Pancreas (tissue), 10 donors: ENCODE data around the gene MAPKAPK2. TPM values are rescaled to one million over a fixed set of nuclear protein-coding genes. Genes with fewer than 3 reads are reported as not detected.

Source experiments
- ATAC-seq, 4 donors: fragments of 200-7000 bp; cut with Tn5 transposase; one replicate each; pipeline versions ENCODE4 v1.8.0 to v1.9.1; 2020; ENCODE audit warnings: mild to moderate bottlenecking in 4 of 4, moderate library complexity in 4 of 4
- DNase-seq, 6 donors: peaks; one replicate each; pipeline ENCODE4 v3.0.0-alpha.2; 2020
- FAIRE-seq: peaks from 2 replicates; lab custom pipeline; 2012; peaks lifted over from hg19 to GRCh38; lab: Jason Lieb, UNC
- H3K27ac ChIP-seq, 4 donors: fragments of 200-600 bp; sonication (generic); 1 replicate in 3 of 4; 2 replicates in 1 of 4; pipeline versions ENCODE4 v1.5.0 to v1.8.0; 2020
- H3K27me3 ChIP-seq, 4 donors: fragments of 200-600 bp; one replicate each; pipeline ENCODE4 v1.8.0; 2021
- H3K36me3 ChIP-seq, 3 donors: fragments of 200-600 bp; sonication (generic) in 1 of 3; one replicate each; pipeline versions ENCODE4 v1.5.0 to v1.8.0; 2020 to 2021
- H3K4me1 ChIP-seq, 3 donors: fragments of 200-600 bp; one replicate each; pipeline ENCODE4 v1.8.0; 2021
- H3K4me3 ChIP-seq, 4 donors: fragments of 200-600 bp; sonication (generic) in 2 of 4; one replicate each; pipeline versions ENCODE4 v1.5.0 to v1.8.0; 2020 to 2021
- H3K9me3 ChIP-seq, 4 donors: fragments of 200-600 bp; one replicate each; pipeline ENCODE4 v1.8.0; 2021
- WGBS, 2 donors: extraction: QIAGEN DNeasy Blood & Tissue Kit; methylation state at CpG; one replicate each; pipeline ENCODE4 v1.1.7; 2013; 5-methylcytosine and 5-hydroxymethylcytosine counted together
- intact Hi-C, 3 donors: fragments of 100-400 bp; cut with DNase I; formaldehyde crosslinking; loops; one replicate each; pipeline versions ENCODE4 v1.11.1 to v1.14.2; 2022
- polyA plus RNA-seq, 2 donors: library from polyadenylated mRNA; stranded (reverse); fragments of 200-250 nt; gene quantifications; one replicate each; pipeline ENCODE4 v1.2.3, GENCODE V29; 2013
- total RNA-seq, 6 donors: library from RNA; stranded (reverse); fragmentation: NEBNext Ultra II Directional in 4 of 6; extraction: Animal tissue kit (Norgen Biotek cat#: 25700) in 4 of 6; gene quantifications; one replicate each; pipeline versions ENCODE4 v1.2.1 to v1.2.4, GENCODE V29; 2021 to 2023
- TF ChIP-seq, protein P1 (sequence below), 4 donors: fragments of 200-600 bp; sonication (generic) in 3 of 4; IDR thresholded peaks; one replicate each; pipeline versions ENCODE4 v1.5.0 to v1.8.0; 2021; ENCODE audit warnings: antibody characterized with exemption in 4 of 4
- donor health status: healthy with polysubstance abuse.
- donor health status: DM: no; HTN: no; CAD: no; lungs with moderate emphysema.
- donor health status: DM: no; HTN: no; CAD: no.
- donor health status: control.
- donor health status: control.
- donor health status: Bipolar disorder and iron deficiency.
- donor health status: DM: yes; HTN: yes; CAD: no.
- donor health status: DM: no; HTN: no; CAD: no.
- donor health status: DM: no; HTN: no; CAD: no.
- donor health status: DM: yes; HTN: yes; CAD: no.

The MAPKAPK2 gene
- total RNA-seq = 10 to 100 TPM; 28.3 to 55.7 (median 30.8) TPM
- 10 to 100 TPM; 38.8 to 48.9 TPM for polyA plus RNA-seq

DNA sequence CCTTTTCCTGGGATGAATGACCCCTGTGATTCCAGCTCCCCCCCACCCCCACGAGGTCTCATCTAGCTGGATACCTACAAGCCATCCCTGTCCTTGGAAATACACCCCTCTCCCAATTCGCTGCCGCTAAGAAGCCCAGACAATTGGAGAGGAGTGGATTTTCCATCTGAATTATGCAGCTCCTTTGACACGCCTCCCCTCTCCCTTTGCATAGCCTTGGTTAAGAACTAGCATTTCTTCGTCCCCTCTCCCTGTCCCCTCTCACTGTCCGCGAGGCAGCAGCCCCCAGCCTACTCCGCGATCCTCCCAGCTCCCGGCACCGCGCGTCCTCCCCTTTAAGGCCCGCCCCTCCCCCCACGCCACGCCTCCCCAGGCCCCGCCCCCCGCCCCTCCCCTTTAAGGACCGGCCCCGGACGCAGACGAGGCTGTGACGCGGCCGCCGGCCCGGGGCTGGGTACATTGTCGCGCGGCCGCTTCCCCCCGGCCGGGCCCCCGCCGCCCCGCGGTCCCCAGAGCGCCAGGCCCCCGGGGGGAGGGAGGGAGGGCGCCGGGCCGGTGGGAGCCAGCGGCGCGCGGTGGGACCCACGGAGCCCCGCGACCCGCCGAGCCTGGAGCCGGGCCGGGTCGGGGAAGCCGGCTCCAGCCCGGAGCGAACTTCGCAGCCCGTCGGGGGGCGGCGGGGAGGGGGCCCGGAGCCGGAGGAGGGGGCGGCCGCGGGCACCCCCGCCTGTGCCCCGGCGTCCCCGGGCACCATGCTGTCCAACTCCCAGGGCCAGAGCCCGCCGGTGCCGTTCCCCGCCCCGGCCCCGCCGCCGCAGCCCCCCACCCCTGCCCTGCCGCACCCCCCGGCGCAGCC, at the start of gene MAPKAPK2:
TSS of gene MAPKAPK2 (plus strand) at position 428 of the 856 bp plus-strand sequence. CDS start at position 753, 325 bp downstream.
- TF ChIP-seq, protein P1, sequence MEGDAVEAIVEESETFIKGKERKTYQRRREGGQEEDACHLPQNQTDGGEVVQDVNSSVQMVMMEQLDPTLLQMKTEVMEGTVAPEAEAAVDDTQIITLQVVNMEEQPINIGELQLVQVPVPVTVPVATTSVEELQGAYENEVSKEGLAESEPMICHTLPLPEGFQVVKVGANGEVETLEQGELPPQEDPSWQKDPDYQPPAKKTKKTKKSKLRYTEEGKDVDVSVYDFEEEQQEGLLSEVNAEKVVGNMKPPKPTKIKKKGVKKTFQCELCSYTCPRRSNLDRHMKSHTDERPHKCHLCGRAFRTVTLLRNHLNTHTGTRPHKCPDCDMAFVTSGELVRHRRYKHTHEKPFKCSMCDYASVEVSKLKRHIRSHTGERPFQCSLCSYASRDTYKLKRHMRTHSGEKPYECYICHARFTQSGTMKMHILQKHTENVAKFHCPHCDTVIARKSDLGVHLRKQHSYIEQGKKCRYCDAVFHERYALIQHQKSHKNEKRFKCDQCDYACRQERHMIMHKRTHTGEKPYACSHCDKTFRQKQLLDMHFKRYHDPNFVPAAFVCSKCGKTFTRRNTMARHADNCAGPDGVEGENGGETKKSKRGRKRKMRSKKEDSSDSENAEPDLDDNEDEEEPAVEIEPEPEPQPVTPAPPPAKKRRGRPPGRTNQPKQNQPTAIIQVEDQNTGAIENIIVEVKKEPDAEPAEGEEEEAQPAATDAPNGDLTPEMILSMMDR (IDR thresholded peaks at IDR 0.05) = no peak
- H3K4me3 ChIP-seq = peak within 1 kb of the TSS; percentile 56 to 74 (median 64)
- H3K27ac ChIP-seq = peak within 1 kb of the TSS; percentile 78 to 95 (median 89)
- intact Hi-C loops = no loop called here
- peaks cover 23 to 29% (median 23%) of the 10 kb centered on the region in 3 donors for H3K4me1 ChIP-seq
- H3K36me3 ChIP-seq = no peaks in the 10 kb centered on the region
- 1% methylated on average over 36 to 82 of the region's 82 CpGs for WGBS, 2 donors
- H3K27me3 ChIP-seq = no peaks in the 10 kb centered on the region
- ATAC-seq (peak; percentile 68 to 84 (median 80)), DNase-seq (peak; percentile 62 to 92 (median 80)), FAIRE-seq (no peak)
- no peaks in the 10 kb centered on the region for H3K9me3 ChIP-seq

GRCh38 chr1:206635080-206635977, 49.4 kb upstream of the MAPKAPK2 start, which contains the start of gene DYRK3:
DYRK3 (plus strand) TSS chr1:206635536; CDS start chr1:206635704, 168 bp downstream.
- H3K27ac ChIP-seq = peak within 1 kb of the TSS; percentile 57 to 80 (median 73)
- H3K4me1 ChIP-seq = peaks cover 8 to 20% (median 9%) of the 10 kb centered on the region in 3 donors
- 1% methylated on average over 66 to 84 of the region's 84 CpGs for WGBS, 2 donors
- peak; percentile 95 to 99 (median 96) for DNase-seq
- no peaks in the 10 kb centered on the region for H3K27me3 ChIP-seq
- H3K4me3 ChIP-seq = peak within 1 kb of the TSS; percentile 76 to 96 (median 86)
- intact Hi-C loops = no loop called here
- TF ChIP-seq, protein P1 (IDR thresholded peaks at IDR 0.05) = no peak
- ATAC-seq = peak; percentile 97 to 98 (median 98)
- H3K9me3 ChIP-seq = no peaks in the 10 kb centered on the region
- no peak for FAIRE-seq
- no peaks in the 10 kb centered on the region for H3K36me3 ChIP-seq

GRCh38 chr1:206635978-206636345, 48.7 kb upstream of the MAPKAPK2 start:
- Histone ChIP-seq H3K27ac (peak overlapping the region in 3 of 4 donors; percentile 68 to 80 (median 78)), H3K9me3 (no peaks in the 10 kb centered on the region), H3K27me3 (no peaks in the 10 kb centered on the region), H3K36me3 (no peaks in the 10 kb centered on the region), H3K4me3 (peak overlapping the region; percentile 76 to 96 (median 86)), H3K4me1 (peaks cover 7 to 17% (median 9%) of the 10 kb centered on the region in 3 donors)
- WGBS, 2 donors = 3% methylated on average over 14 of the region's 14 CpGs
- TF ChIP-seq, protein P1 (IDR thresholded peaks at IDR 0.05) = no peak
- intact Hi-C loops = no loop called here
- no peak for FAIRE-seq
- ATAC-seq = peak in 3 of 4 donors; percentile 2 to 10 (median 3)
- DNase-seq = no peak

DNA sequence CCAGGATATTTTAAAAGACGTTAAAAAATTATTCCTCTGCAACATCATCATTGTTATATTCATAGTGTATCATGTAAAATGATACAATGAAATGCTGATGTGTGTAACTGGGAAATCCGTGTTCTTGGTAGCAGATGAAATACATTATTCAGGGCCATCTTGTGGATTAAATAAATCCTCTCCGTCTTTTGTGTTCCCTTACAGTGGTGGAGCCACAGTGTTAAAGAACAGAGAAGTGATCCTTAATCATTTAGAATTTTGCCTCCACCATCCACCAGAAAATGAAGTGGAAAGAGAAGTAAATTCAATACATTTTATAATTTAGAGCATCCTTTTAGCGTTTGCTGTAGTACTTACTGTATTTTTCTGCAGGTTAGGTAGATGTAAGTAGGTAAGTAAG, 48.0 kb upstream of the MAPKAPK2 start:
- 29 to 34% methylated on average over 4 of the region's 4 CpGs for WGBS, 2 donors
- DNase-seq = no peak
- Histone ChIP-seq H3K4me1 (peaks cover 5 to 15% (median 9%) of the 10 kb centered on the region in 3 donors), H3K27ac (no peak overlapping the region), H3K27me3 (no peaks in the 10 kb centered on the region), H3K36me3 (no peaks in the 10 kb centered on the region), H3K9me3 (no peaks in the 10 kb centered on the region), H3K4me3 (no peak overlapping the region)
- no peak for ATAC-seq
- TF ChIP-seq, protein P1 (IDR thresholded peaks at IDR 0.05) = no peak
- intact Hi-C loops = no loop called here
- no peak for FAIRE-seq
